ENCODE measurements around the gene COL4A2. TPM values are rescaled to one million over a fixed set of nuclear protein-coding genes. Genes with fewer than 3 reads are reported as not detected.

COL4A2 gene
- total RNA-seq, 3 donors from 2014 or later = 0.63 to 1.2 (median 1.1) TPM

DNA sequence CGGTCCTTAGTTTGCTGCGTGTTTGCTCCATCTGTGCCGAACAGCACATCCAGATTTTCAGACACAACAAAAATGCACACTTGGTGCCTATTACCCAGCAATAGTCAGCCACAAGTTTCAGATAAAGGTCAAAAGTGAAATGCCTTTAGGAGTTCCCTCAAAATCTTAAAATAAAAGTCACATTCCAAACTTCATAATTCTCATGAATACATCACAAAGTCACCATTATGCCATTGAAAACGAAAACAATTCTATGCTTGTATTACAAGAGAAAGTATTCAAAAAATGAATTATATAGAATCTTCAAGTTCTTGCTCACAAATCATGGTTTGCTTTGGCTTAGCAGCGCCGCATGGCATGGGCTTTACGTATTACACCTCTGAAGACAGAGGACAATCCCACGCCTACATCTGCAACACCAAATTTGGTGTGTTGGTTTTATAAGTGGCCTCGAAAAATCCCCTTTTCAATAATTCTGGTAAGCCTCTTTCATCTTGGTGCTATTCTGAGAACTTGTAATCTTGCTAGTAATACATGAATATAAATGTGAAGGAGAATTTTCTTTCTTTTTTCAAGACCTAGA, 26.8 kb upstream of the COL4A2 start:
- ATAC-seq (no peak), DNase-seq (no peak)
- H3K4me3 Mint-ChIP-seq = no peak overlapping the region
- peaks cover 2% of the 10 kb centered on the region for H3K27me3 Mint-ChIP-seq (ENCODE audit: low read depth)
- H3K4me1 Mint-ChIP-seq (ENCODE audit: low read depth) = no peaks in the 10 kb centered on the region
- H3K36me3 Mint-ChIP-seq (ENCODE audit: insufficient read depth) = no peaks in the 10 kb centered on the region
- H3K9me3 Mint-ChIP-seq = no peaks in the 10 kb centered on the region

DNA sequence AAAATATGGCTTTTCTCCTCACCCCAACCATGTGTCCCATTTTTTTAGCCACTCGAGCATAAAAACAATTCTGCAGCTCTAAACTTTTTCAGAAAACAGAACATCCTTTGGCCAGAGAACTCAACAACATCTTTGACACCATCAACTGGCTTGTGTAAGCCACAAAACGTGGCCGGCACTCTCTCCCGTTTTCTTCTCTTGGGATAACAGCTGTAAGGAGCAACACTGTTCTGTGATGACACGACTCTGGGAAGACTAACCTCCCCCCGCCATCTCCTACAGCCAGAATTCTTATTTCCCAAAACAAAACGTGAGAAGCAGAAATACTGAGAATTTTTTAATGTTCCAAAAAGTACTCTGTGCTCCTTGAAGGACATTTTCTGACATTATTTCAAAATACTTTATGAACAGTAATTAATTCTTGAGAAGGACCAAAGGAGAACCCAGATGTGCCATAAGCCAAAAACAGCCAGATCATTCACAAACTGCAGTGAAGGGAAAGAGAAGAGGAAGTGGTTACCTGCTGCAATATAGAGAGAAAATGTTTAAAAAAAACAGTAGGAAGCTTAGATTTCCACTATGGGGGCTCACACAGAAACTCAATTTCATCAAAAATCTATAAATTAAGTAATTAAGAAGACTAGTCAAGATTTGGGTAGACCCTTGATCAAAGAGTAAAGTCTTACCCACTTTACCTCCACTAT, 25.9 kb upstream of the COL4A2 start:
- no peaks in the 10 kb centered on the region for H3K9me3 Mint-ChIP-seq
- ATAC-seq = no peak
- H3K4me3 Mint-ChIP-seq = no peak overlapping the region

GRCh38 chr13:110281736-110282135, 25.3 kb upstream of the COL4A2 start:
- ATAC-seq (no peak), DNase-seq (no peak)
- Mint-ChIP-seq H3K36me3 (ENCODE audit: insufficient read depth) (no peaks in the 10 kb centered on the region), H3K27me3 (ENCODE audit: low read depth) (peaks cover 4% of the 10 kb centered on the region), H3K4me3 (no peak overlapping the region), H3K9me3 (no peaks in the 10 kb centered on the region), H3K4me1 (ENCODE audit: low read depth) (no peaks in the 10 kb centered on the region)

More for the DNA sequence above, 25.9 kb upstream of the COL4A2 start:
- DNase-seq = no peak
- Mint-ChIP-seq H3K27me3 (ENCODE audit: low read depth) (peaks cover 4% of the 10 kb centered on the region), H3K36me3 (ENCODE audit: insufficient read depth) (no peaks in the 10 kb centered on the region), H3K4me1 (ENCODE audit: low read depth) (no peaks in the 10 kb centered on the region)

DNA sequence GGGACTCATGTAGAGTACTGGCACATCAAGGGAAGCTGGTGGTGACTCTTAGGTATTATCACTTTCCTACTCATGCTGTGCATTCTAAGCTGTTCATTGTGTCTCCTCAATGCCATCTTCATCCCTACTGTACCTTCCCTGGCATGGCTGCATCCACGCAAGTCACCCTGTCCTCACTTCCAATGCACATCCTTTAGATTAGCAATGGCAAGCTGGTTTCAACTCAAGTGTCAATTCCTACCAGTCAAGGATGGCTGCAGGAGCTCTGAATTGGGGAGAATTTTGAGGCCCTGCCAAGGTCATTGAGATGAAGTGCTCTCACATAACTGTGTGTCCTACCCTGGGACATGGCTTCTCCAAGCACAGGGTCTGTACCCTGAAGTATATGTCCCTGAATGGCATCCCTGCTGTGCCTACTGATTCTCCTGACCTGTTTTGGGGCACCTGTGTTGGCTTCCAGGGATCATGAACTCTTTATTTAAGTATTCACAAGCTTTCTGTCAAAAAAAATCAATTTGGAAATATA, 24.7 kb upstream of the COL4A2 start:
- H3K9me3 Mint-ChIP-seq = no peaks in the 10 kb centered on the region
- no peak overlapping the region for H3K4me3 Mint-ChIP-seq
- H3K4me1 Mint-ChIP-seq (ENCODE audit: low read depth) = no peaks in the 10 kb centered on the region
- no peaks in the 10 kb centered on the region for H3K36me3 Mint-ChIP-seq (ENCODE audit: insufficient read depth)
- ATAC-seq (no peak), DNase-seq (no peak)
- peaks cover 8% of the 10 kb centered on the region for H3K27me3 Mint-ChIP-seq (ENCODE audit: low read depth)

GRCh38 chr13:110283736-110284517, 23.2 kb upstream of the COL4A2 start:
- DNase-seq (no peak), ATAC-seq (no peak)
- H3K4me3 Mint-ChIP-seq = no peak overlapping the region
- no peaks in the 10 kb centered on the region for H3K9me3 Mint-ChIP-seq
- H3K4me1 Mint-ChIP-seq (ENCODE audit: low read depth) = no peaks in the 10 kb centered on the region
- H3K36me3 Mint-ChIP-seq (ENCODE audit: insufficient read depth) = no peaks in the 10 kb centered on the region
- H3K27me3 Mint-ChIP-seq (ENCODE audit: low read depth) = peaks cover 6% of the 10 kb centered on the region

- DNase-seq (no peak), ATAC-seq (no peak)
- Mint-ChIP-seq H3K36me3 (ENCODE audit: insufficient read depth) (no peaks in the 10 kb centered on the region), H3K9me3 (no peaks in the 10 kb centered on the region), H3K4me3 (no peak overlapping the region), H3K27me3 (ENCODE audit: low read depth) (peaks cover 6% of the 10 kb centered on the region), H3K4me1 (ENCODE audit: low read depth) (no peaks in the 10 kb centered on the region)
These were observed 22.2 kb upstream of the COL4A2 start for GRCh38 chr13:110284779-110285484.

- Mint-ChIP-seq H3K4me1 (ENCODE audit: low read depth) (no peaks in the 10 kb centered on the region), H3K9me3 (no peaks in the 10 kb centered on the region), H3K4me3 (no peak overlapping the region), H3K36me3 (ENCODE audit: insufficient read depth) (no peaks in the 10 kb centered on the region), H3K27me3 (ENCODE audit: low read depth) (peaks cover 9% of the 10 kb centered on the region)
- DNase-seq (no peak), ATAC-seq (no peak)
These were observed 20.9 kb upstream of the COL4A2 start for GRCh38 chr13:110285991-110286832.

- no peaks in the 10 kb centered on the region for H3K36me3 Mint-ChIP-seq (ENCODE audit: insufficient read depth)
- H3K9me3 Mint-ChIP-seq = no peaks in the 10 kb centered on the region
- H3K4me3 Mint-ChIP-seq = no peak overlapping the region
- H3K4me1 Mint-ChIP-seq (ENCODE audit: low read depth) = no peaks in the 10 kb centered on the region
- peaks cover 9% of the 10 kb centered on the region for H3K27me3 Mint-ChIP-seq (ENCODE audit: low read depth)
- ATAC-seq (no peak), DNase-seq (no peak)
These were observed 20.0 kb upstream of the COL4A2 start for GRCh38 chr13:110286833-110287819.

DNA sequence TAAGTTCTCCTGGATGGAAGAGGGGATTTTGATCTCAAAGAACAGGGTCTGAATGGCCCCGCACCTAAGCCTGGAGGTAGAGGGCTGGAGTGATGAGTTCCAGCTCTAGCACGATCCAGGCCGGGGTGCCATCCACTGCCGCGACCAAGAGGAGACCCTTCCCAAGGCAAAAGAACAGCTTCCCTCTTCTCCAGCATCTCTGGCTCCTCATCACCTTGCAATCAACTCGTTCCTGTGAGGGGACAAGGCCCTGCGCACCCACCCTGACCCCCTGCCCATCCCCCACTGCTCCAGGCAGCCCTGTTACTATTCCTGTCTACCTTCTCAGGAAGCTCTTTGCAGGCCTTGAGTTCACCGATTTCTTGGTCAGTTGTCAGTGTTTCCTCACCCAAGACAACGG, 17.9 kb upstream of the COL4A2 start:
- H3K9me3 Mint-ChIP-seq = no peaks in the 10 kb centered on the region
- H3K27me3 Mint-ChIP-seq (ENCODE audit: low read depth) = peaks cover 9% of the 10 kb centered on the region
- ATAC-seq = no peak
- no peak for DNase-seq
- no peaks in the 10 kb centered on the region for H3K4me1 Mint-ChIP-seq (ENCODE audit: low read depth)
- H3K4me3 Mint-ChIP-seq = no peak overlapping the region
- no peaks in the 10 kb centered on the region for H3K36me3 Mint-ChIP-seq (ENCODE audit: insufficient read depth)

GRCh38 chr13:110289661-110290060, 17.4 kb upstream of the COL4A2 start:
- Mint-ChIP-seq H3K9me3 (no peaks in the 10 kb centered on the region), H3K4me3 (no peak overlapping the region), H3K4me1 (ENCODE audit: low read depth) (no peaks in the 10 kb centered on the region), H3K36me3 (ENCODE audit: insufficient read depth) (no peaks in the 10 kb centered on the region), H3K27me3 (ENCODE audit: low read depth) (peaks cover 9% of the 10 kb centered on the region)
- ATAC-seq (no peak), DNase-seq (no peak)

DNA sequence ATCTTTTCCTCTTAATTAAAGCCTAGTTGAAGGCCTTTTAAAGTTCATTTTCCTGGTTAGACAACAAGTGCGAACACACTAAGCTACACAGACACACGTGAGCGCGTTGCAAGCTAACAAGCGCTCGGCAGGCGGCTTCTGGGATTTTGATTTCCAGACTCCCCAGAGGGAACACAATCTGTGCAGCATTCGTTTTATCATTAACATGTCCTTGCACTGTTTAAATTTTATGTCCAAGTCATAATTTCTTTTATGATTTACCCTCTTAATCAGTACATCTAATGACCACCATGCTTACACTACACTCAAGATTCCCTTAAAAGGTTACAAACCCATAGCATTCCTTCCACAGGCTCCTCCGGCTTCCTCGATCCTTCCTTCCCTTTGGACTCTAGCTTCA, 16.9 kb upstream of the COL4A2 start:
- no peak for ATAC-seq
- Mint-ChIP-seq H3K4me3 (no peak overlapping the region), H3K27me3 (ENCODE audit: low read depth) (peaks cover 9% of the 10 kb centered on the region)

GRCh38 chr13:110290826-110291225, 16.3 kb upstream of the COL4A2 start:
- Mint-ChIP-seq H3K9me3 (no peaks in the 10 kb centered on the region), H3K36me3 (ENCODE audit: insufficient read depth) (no peaks in the 10 kb centered on the region), H3K27me3 (ENCODE audit: low read depth) (peaks cover 11% of the 10 kb centered on the region), H3K4me3 (no peak overlapping the region), H3K4me1 (ENCODE audit: low read depth) (no peaks in the 10 kb centered on the region)
- DNase-seq = no peak
- ATAC-seq = no peak

More for the DNA sequence above, 16.9 kb upstream of the COL4A2 start:
- no peaks in the 10 kb centered on the region for H3K9me3 Mint-ChIP-seq
- DNase-seq = no peak
- H3K36me3 Mint-ChIP-seq (ENCODE audit: insufficient read depth) = no peaks in the 10 kb centered on the region
- no peaks in the 10 kb centered on the region for H3K4me1 Mint-ChIP-seq (ENCODE audit: low read depth)

- Mint-ChIP-seq H3K4me3 (no peak overlapping the region), H3K9me3 (no peaks in the 10 kb centered on the region), H3K36me3 (ENCODE audit: insufficient read depth) (no peaks in the 10 kb centered on the region), H3K4me1 (ENCODE audit: low read depth) (no peaks in the 10 kb centered on the region), H3K27me3 (ENCODE audit: low read depth) (peaks cover 12% of the 10 kb centered on the region)
- no peak for DNase-seq
- ATAC-seq = no peak
These were observed 15.8 kb upstream of the COL4A2 start for GRCh38 chr13:110291286-110291685.

All from activated T-cell treated with anti-CD3 and anti-CD28 coated beads, Interleukin-2, amount 50 U/mL, for 4 hours (primary cell).